GM21515 (cell line): ENCODE results near the gene NEK2.
A peak's percentile ranks its signal among the peaks of the same experiment; 100 is the strongest.
"Not testable (repeated sequence)": the region's sequence is repeated elsewhere in the genome, so short reads cannot be mapped to it uniquely, and the experiment has no call there.

Experiments
- ATAC-seq: cut with Tn5 transposase; IDR thresholded peaks from one replicate; pipeline ENCODE4 v1.9.1; 2021; ENCODE audit not compliant: unreplicated experiment

Gene NEK2

GRCh38 chr1:211675230-211676105 lies at the start of gene NEK2:
TSS of gene NEK2 (minus strand) at chr1:211675621. CDS start at chr1:211675479, 142 bp downstream.
- peak; percentile 94 for ATAC-seq

- no peak for ATAC-seq
Measured at GRCh38 chr1:211724687-211725196, 49.3 kb upstream of the NEK2 start.

- ATAC-seq: no peak
Measured at GRCh38 chr1:211723273-211723672, 47.9 kb upstream of the NEK2 start.

- no peak for ATAC-seq
Measured at GRCh38 chr1:211722277-211723175, 47.1 kb upstream of the NEK2 start.

- ATAC-seq: not testable (repeated sequence)
Measured at GRCh38 chr1:211716555-211716954, 41.1 kb upstream of the NEK2 start.

GRCh38 chr1:211715971-211716370 lies 40.5 kb upstream of the NEK2 start:
- ATAC-seq: no peak

- no peak for ATAC-seq
Measured at GRCh38 chr1:211714154-211714553, 38.7 kb upstream of the NEK2 start.

- ATAC-seq: no peak
Measured at GRCh38 chr1:211713231-211713630, 37.8 kb upstream of the NEK2 start.

GRCh38 chr1:211711315-211711705 lies 35.9 kb upstream of the NEK2 start:
- ATAC-seq: no peak

GRCh38 chr1:211710566-211711314 lies 35.3 kb upstream of the NEK2 start:
- ATAC-seq: no peak

- ATAC-seq: no peak
Measured at GRCh38 chr1:211708926-211709325, 33.5 kb upstream of the NEK2 start.

- no peak for ATAC-seq
Measured at GRCh38 chr1:211708006-211708405, 32.6 kb upstream of the NEK2 start.

GRCh38 chr1:211705467-211706091 lies 30.2 kb upstream of the NEK2 start:
- ATAC-seq: no peak

GRCh38 chr1:211704543-211704942 lies 29.1 kb upstream of the NEK2 start:
- ATAC-seq: no peak

- ATAC-seq: no peak
Measured at GRCh38 chr1:211703812-211704537, 28.6 kb upstream of the NEK2 start.

GRCh38 chr1:211701733-211702132 lies 26.3 kb upstream of the NEK2 start:
- ATAC-seq: no peak

GRCh38 chr1:211699059-211699458 lies 23.6 kb upstream of the NEK2 start:
- ATAC-seq: no peak

- peak; percentile 45 for ATAC-seq
Measured at GRCh38 chr1:211698161-211699026, 23.0 kb upstream of the NEK2 start.

- ATAC-seq: peak; percentile 74
Measured at GRCh38 chr1:211697356-211697755, 21.9 kb upstream of the NEK2 start.
